AG10803 (cell line): ENCODE measurements around the gene TTC7B.
A peak's percentile ranks its signal among the peaks of the same experiment; 100 is the strongest.
"Not testable (repeated sequence)": the region's sequence is repeated elsewhere in the genome, so short reads cannot be mapped to it uniquely, and the experiment has no call there.

Source experiments
- DNase-seq: peaks from one replicate; pipeline ENCODE4 v3.0.0; 2010; ENCODE audit warnings: low read depth
- H3K4me3 ChIP-seq: 2 replicates; pipeline ENCODE4 v1.5.1; 2011; ENCODE audit warnings: mild to moderate bottlenecking, low read length, control low read depth
- CTCF ChIP-seq: conservative IDR thresholded peaks from 2 replicates; pipeline ENCODE4 v1.5.1; 2011; ENCODE audit warnings: mild to moderate bottlenecking, low read length, control low read depth, inconsistent platforms

TTC7B gene

GRCh38 chr14:90829677-90830076 is 13.4 kb upstream of the TTC7B start:
- H3K4me3 ChIP-seq, result no peak overlapping the region
- DNase-seq, result no peak

GRCh38 chr14:90828642-90829487 is 12.6 kb upstream of the TTC7B start:
- peak overlapping the region; percentile 40 for H3K4me3 ChIP-seq
- no peak for DNase-seq
- no peak for TF ChIP-seq CTCF

More at GRCh38 chr14:90829677-90830076, 13.4 kb upstream of the TTC7B start:
- no peak for TF ChIP-seq CTCF

GRCh38 chr14:90827919-90828610 is 11.8 kb upstream of the TTC7B start:
- DNase-seq, result peak; percentile 78
- peak overlapping the region; percentile 56 for H3K4me3 ChIP-seq
- no peak for TF ChIP-seq CTCF

GRCh38 chr14:90823542-90823941 is 7.3 kb upstream of the TTC7B start:
- not testable (repeated sequence) for H3K4me3 ChIP-seq, DNase-seq

GRCh38 chr14:90820958-90821357 is 4.7 kb upstream of the TTC7B start:
- no peak for TF ChIP-seq CTCF
- peak; percentile 29 for DNase-seq
- no peak overlapping the region for H3K4me3 ChIP-seq

GRCh38 chr14:90819734-90820393 is 3.6 kb upstream of the TTC7B start:
- no peak for DNase-seq
- no peak for TF ChIP-seq CTCF
- no peak overlapping the region for H3K4me3 ChIP-seq

GRCh38 chr14:90818715-90819114 is 2.5 kb upstream of the TTC7B start:
- no peak for DNase-seq
- H3K4me3 ChIP-seq, result no peak overlapping the region
- no peak for TF ChIP-seq CTCF
